HEK293 (cell line): Measurements from ENCODE around the gene RNF166.

Experiments used
- CTCF ChIA-PET: fragments of 350-600 bp; formaldehyde crosslinking; extraction: SDS; loops from one replicate; lab custom pipeline; 2021; ENCODE audit warnings: antibody characterized with exemption; lab: Yijun Ruan, JAX
- POLR2A ChIA-PET: fragments of 300-600 bp; formaldehyde crosslinking; extraction: SDS; loops from one replicate; lab custom pipeline; 2020; ENCODE audit warnings: antibody characterized with exemption, inconsistent platforms; lab: Yijun Ruan, JAX
- H3K27ac ChIP-seq: fragments of 200-500 bp; sonication (Bioruptor generic); 2 replicates; pipeline ENCODE4 v1.5.1; 2014; ENCODE audit warnings: low read depth, low read length, control low read depth, inconsistent platforms; ENCODE audit errors: extremely low read depth
- H3K36me3 ChIP-seq, 2 experiments: fragments of 200-500 bp in 1 of 2; sonication (Bioruptor generic) in 1 of 2; 1 replicate in 1 of 2; 2 replicates in 1 of 2; pipeline ENCODE4 v1.5.1; 2014 to 2017; ENCODE audit warnings: inconsistent platforms in 2 of 2, low read length in 2 of 2; ENCODE audit not compliant: control insufficient read depth in 2 of 2, insufficient read depth in 1 of 2
- H3K4me1 ChIP-seq: fragments of 200-500 bp; sonication (Bioruptor generic); 2 replicates; pipeline ENCODE4 v1.5.1; 2014; ENCODE audit warnings: mild to moderate bottlenecking, low read length, inconsistent platforms; ENCODE audit not compliant: control insufficient read depth, insufficient read depth
- H3K4me3 ChIP-seq: 2 replicates; pipeline ENCODE4 v1.5.1; 2011; ENCODE audit warnings: low read depth, mild to moderate bottlenecking, control low read depth, low read length, moderate library complexity
- H3K9me3 ChIP-seq: fragments of 200-500 bp; sonication (Bioruptor generic); 2 replicates; pipeline ENCODE4 v1.5.1; 2014; ENCODE audit warnings: low read depth, low read length, inconsistent platforms; ENCODE audit not compliant: control insufficient read depth, insufficient read depth
- GLIS2 ChIP-seq: fragments of 450-650 bp; formaldehyde crosslinking; IDR thresholded peaks from 2 replicates; pipeline ENCODE4 v1.5.1; 2016; ENCODE audit warnings: missing biosample characterization, missing genetic modification characterization
- HOXA7 ChIP-seq: sonication (generic); formaldehyde crosslinking; IDR thresholded peaks from 2 replicates; pipeline ENCODE4 v1.8.1; 2022; ENCODE audit warnings: missing genetic modification reagents, borderline replicate concordance
- IKZF3 ChIP-seq: fragments of 450-650 bp; IDR thresholded peaks from 2 replicates; pipeline ENCODE4 v1.5.0; 2018; ENCODE audit warnings: missing biosample characterization, mild to moderate bottlenecking, missing genetic modification characterization, moderate library complexity
- KLF1 ChIP-seq: fragments of 450-650 bp; formaldehyde crosslinking; IDR thresholded peaks from 2 replicates; pipeline ENCODE4 v1.5.1; 2016; ENCODE audit warnings: missing biosample characterization, missing genetic modification characterization
- KLF8 ChIP-seq: fragments of 450-650 bp; formaldehyde crosslinking; IDR thresholded peaks from 2 replicates; pipeline ENCODE4 v1.5.1; 2016; ENCODE audit warnings: missing biosample characterization, missing genetic modification characterization
- MZF1 ChIP-seq: fragments of 450-650 bp; formaldehyde crosslinking; IDR thresholded peaks from 2 replicates; pipeline ENCODE4 v1.5.1; 2017; ENCODE audit warnings: missing biosample characterization, missing genetic modification characterization, borderline replicate concordance
- REPIN1 ChIP-seq: fragments of 450-650 bp; formaldehyde crosslinking; IDR thresholded peaks from 2 replicates; pipeline ENCODE4 v1.5.1; 2017; ENCODE audit warnings: missing biosample characterization, missing genetic modification characterization, low read depth
- SCRT1 ChIP-seq: fragments of 450-650 bp; formaldehyde crosslinking; IDR thresholded peaks from 2 replicates; pipeline ENCODE4 v1.5.1; 2016; ENCODE audit warnings: missing biosample characterization, missing genetic modification characterization, borderline replicate concordance
- TRIM28 ChIP-seq: IDR thresholded peaks from 2 replicates; pipeline ENCODE4 v1.6.1; 2011; ENCODE audit warnings: low read length, control low read depth, borderline replicate concordance
- ZFHX2 ChIP-seq: fragments of 450-650 bp; formaldehyde crosslinking; conservative IDR thresholded peaks from 2 replicates; pipeline ENCODE4 v1.5.1; 2016; ENCODE audit warnings: missing biosample characterization, missing genetic modification characterization
- ZFP69B ChIP-seq: fragments of 450-650 bp; formaldehyde crosslinking; IDR thresholded peaks from 2 replicates; pipeline ENCODE4 v1.5.1; 2016; ENCODE audit warnings: missing biosample characterization, missing genetic modification characterization
- ZNF133 ChIP-seq: fragments of 450-650 bp; formaldehyde crosslinking; IDR thresholded peaks from 2 replicates; pipeline ENCODE4 v1.5.1; 2016; ENCODE audit warnings: missing biosample characterization, missing genetic modification characterization
- ZNF221 ChIP-seq: fragments of 450-650 bp; formaldehyde crosslinking; IDR thresholded peaks from 2 replicates; pipeline ENCODE4 v1.5.1; 2017; ENCODE audit warnings: missing biosample characterization, missing genetic modification characterization, borderline replicate concordance
- ZNF521 ChIP-seq: fragments of 450-650 bp; formaldehyde crosslinking; IDR thresholded peaks from 2 replicates; pipeline ENCODE4 v1.5.1; 2017; ENCODE audit warnings: missing biosample characterization, mild to moderate bottlenecking, missing genetic modification characterization
- ZNF544 ChIP-seq: fragments of 450-650 bp; formaldehyde crosslinking; IDR thresholded peaks from 2 replicates; pipeline ENCODE4 v1.5.0; 2017; ENCODE audit warnings: missing biosample characterization, missing genetic modification characterization
- ZNF561 ChIP-seq: fragments of 450-650 bp; IDR thresholded peaks from 2 replicates; pipeline ENCODE4 v1.5.1; 2018; ENCODE audit warnings: missing biosample characterization, missing genetic modification characterization, borderline replicate concordance
- ZNF830 ChIP-seq: fragments of 450-650 bp; IDR thresholded peaks from 2 replicates; pipeline ENCODE4 v1.5.0; 2018; ENCODE audit warnings: missing biosample characterization, missing genetic modification characterization, low read depth, mild to moderate bottlenecking, moderate library complexity
- ZNF843 ChIP-seq: fragments of 450-650 bp; formaldehyde crosslinking; IDR thresholded peaks from 2 replicates; pipeline ENCODE4 v1.5.1; 2016; ENCODE audit warnings: missing biosample characterization, missing genetic modification characterization
- TF ChIP-seq, protein P1 (sequence below): fragments of 450-650 bp; formaldehyde crosslinking; IDR thresholded peaks from 2 replicates; pipeline ENCODE4 v1.5.1; 2016; ENCODE audit warnings: missing biosample characterization, missing genetic modification characterization
- TF ChIP-seq, protein P2 (sequence below): fragments of 450-650 bp; formaldehyde crosslinking; IDR thresholded peaks from 2 replicates; pipeline ENCODE4 v1.5.1; 2017; ENCODE audit warnings: missing biosample characterization, missing genetic modification characterization
- TF ChIP-seq, protein P3 (sequence below): fragments of 450-650 bp; formaldehyde crosslinking; IDR thresholded peaks from 2 replicates; pipeline ENCODE4 v1.5.1; 2016; ENCODE audit warnings: missing biosample characterization, missing genetic modification characterization
- TF ChIP-seq, protein P4 (sequence below): fragments of 450-650 bp; formaldehyde crosslinking; IDR thresholded peaks from 2 replicates; pipeline ENCODE4 v1.5.1; 2016; ENCODE audit warnings: missing biosample characterization, missing genetic modification characterization
- TF ChIP-seq, protein P5 (sequence below): fragments of 450-650 bp; formaldehyde crosslinking; IDR thresholded peaks from 2 replicates; pipeline ENCODE4 v1.5.1; 2016; ENCODE audit warnings: missing biosample characterization, missing genetic modification characterization

Gene RNF166

DNA sequence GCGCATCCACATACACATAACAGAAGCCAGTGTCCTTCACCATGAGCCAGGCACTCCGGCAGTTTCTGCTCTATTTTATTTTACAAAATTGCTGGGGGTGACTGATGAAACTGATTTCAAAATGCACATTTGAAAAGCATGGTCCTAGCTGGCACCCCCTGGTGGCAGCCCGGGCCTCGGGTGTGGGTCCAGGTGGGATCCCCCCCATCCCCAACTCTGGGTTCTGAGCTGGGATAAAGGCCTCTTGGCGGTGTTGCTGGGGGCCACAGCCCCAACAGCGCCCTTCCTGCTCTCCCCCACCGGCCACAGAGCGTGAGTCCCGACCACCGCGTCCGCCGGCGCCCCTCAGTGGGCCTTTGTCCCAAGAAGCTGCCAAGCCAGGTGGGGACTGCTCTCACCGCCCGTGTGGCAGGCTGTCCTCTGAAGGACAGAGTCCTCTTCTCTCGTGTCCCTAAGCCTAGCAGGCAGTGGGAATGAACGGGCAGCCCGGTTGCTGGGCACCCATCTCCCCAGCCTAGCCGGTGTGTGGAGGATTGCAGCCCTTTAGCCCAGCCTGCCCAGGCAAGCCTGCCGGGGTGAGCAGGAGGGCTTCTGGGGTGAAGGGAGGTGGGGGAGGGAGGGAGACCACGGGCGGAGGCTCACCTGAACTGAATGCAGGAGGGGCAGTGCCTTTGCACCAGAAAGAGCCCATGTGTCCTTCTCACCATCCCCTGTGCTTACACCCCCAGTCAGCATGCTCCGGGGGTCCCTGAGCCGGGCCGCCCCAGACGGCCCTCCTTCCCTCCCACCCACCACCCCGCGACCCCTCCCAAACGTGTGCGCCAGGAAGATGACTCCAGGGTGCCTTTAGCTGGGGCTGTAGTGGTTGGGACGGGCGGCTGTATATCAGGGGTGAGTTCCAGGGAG, 20.8 kb downstream of the RNF166 start:
- H3K36me3 ChIP-seq, result no peaks in the 10 kb centered on the region
- ChIA-PET CTCF (interaction anchor here (0.7 to 1.4 kb wide), 5 partner anchors 13 to 312 kb away, joined by 3 to 4 read pairs (median 3); no protein-coding TSS in a partner anchor), POLR2A (no interaction called here)
- H3K4me1 ChIP-seq, result peaks cover 9% of the 10 kb centered on the region; the same call in 1 of the 2 replicates
- H3K4me3 ChIP-seq, result no peak overlapping the region; the same call in 1 of the 2 replicates
- no peak overlapping the region for H3K27ac ChIP-seq
- H3K9me3 ChIP-seq, result no peaks in the 10 kb centered on the region
- TF ChIP-seq ZNF843 (tag by site-specific recombination) (no peak), ZNF544 (no peak), ZNF830 (tag by site-specific recombination) (no peak), MZF1 (tag by site-specific recombination) (no peak), ZFP69B (tag by site-specific recombination) (no peak), ZNF221 (no peak), ZNF561 (no peak), IKZF3 (tag by site-specific recombination) (no peak), ZNF133 (tag by site-specific recombination) (no peak), SCRT1 (tag by site-specific recombination) (no peak), GLIS2 (tag by site-specific recombination) (peak; percentile 47; the same call in 1 of the 2 replicates), ZFHX2 (tag by site-specific recombination) (no peak), HOXA7 (CRISPR knock-in tag) (no peak), TRIM28 (no peak), REPIN1 (tag by site-specific recombination) (no peak), KLF1 (no peak), ZNF521 (tag by site-specific recombination) (no peak), KLF8 (tag by site-specific recombination) (no peak)
- TF ChIP-seq, protein P1, sequence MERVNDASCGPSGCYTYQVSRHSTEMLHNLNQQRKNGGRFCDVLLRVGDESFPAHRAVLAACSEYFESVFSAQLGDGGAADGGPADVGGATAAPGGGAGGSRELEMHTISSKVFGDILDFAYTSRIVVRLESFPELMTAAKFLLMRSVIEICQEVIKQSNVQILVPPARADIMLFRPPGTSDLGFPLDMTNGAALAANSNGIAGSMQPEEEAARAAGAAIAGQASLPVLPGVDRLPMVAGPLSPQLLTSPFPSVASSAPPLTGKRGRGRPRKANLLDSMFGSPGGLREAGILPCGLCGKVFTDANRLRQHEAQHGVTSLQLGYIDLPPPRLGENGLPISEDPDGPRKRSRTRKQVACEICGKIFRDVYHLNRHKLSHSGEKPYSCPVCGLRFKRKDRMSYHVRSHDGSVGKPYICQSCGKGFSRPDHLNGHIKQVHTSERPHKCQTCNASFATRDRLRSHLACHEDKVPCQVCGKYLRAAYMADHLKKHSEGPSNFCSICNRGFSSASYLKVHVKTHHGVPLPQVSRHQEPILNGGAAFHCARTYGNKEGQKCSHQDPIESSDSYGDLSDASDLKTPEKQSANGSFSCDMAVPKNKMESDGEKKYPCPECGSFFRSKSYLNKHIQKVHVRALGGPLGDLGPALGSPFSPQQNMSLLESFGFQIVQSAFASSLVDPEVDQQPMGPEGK (tag by site-specific recombination), result no peak; the same call in 1 of the 2 replicates
- TF ChIP-seq, protein P2, sequence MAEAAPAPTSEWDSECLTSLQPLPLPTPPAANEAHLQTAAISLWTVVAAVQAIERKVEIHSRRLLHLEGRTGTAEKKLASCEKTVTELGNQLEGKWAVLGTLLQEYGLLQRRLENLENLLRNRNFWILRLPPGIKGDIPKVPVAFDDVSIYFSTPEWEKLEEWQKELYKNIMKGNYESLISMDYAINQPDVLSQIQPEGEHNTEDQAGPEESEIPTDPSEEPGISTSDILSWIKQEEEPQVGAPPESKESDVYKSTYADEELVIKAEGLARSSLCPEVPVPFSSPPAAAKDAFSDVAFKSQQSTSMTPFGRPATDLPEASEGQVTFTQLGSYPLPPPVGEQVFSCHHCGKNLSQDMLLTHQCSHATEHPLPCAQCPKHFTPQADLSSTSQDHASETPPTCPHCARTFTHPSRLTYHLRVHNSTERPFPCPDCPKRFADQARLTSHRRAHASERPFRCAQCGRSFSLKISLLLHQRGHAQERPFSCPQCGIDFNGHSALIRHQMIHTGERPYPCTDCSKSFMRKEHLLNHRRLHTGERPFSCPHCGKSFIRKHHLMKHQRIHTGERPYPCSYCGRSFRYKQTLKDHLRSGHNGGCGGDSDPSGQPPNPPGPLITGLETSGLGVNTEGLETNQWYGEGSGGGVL (tag by site-specific recombination), result 0 out of 2 replicates have a peak, but pooled peaks have one; percentile 14
- TF ChIP-seq, protein P3, sequence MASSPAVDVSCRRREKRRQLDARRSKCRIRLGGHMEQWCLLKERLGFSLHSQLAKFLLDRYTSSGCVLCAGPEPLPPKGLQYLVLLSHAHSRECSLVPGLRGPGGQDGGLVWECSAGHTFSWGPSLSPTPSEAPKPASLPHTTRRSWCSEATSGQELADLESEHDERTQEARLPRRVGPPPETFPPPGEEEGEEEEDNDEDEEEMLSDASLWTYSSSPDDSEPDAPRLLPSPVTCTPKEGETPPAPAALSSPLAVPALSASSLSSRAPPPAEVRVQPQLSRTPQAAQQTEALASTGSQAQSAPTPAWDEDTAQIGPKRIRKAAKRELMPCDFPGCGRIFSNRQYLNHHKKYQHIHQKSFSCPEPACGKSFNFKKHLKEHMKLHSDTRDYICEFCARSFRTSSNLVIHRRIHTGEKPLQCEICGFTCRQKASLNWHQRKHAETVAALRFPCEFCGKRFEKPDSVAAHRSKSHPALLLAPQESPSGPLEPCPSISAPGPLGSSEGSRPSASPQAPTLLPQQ, result peak; percentile 25; the same call in 1 of the 2 replicates
- TF ChIP-seq, protein P4, sequence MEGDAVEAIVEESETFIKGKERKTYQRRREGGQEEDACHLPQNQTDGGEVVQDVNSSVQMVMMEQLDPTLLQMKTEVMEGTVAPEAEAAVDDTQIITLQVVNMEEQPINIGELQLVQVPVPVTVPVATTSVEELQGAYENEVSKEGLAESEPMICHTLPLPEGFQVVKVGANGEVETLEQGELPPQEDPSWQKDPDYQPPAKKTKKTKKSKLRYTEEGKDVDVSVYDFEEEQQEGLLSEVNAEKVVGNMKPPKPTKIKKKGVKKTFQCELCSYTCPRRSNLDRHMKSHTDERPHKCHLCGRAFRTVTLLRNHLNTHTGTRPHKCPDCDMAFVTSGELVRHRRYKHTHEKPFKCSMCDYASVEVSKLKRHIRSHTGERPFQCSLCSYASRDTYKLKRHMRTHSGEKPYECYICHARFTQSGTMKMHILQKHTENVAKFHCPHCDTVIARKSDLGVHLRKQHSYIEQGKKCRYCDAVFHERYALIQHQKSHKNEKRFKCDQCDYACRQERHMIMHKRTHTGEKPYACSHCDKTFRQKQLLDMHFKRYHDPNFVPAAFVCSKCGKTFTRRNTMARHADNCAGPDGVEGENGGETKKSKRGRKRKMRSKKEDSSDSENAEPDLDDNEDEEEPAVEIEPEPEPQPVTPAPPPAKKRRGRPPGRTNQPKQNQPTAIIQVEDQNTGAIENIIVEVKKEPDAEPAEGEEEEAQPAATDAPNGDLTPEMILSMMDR (tag by site-specific recombination), result peak; percentile 84
- TF ChIP-seq, protein P5, sequence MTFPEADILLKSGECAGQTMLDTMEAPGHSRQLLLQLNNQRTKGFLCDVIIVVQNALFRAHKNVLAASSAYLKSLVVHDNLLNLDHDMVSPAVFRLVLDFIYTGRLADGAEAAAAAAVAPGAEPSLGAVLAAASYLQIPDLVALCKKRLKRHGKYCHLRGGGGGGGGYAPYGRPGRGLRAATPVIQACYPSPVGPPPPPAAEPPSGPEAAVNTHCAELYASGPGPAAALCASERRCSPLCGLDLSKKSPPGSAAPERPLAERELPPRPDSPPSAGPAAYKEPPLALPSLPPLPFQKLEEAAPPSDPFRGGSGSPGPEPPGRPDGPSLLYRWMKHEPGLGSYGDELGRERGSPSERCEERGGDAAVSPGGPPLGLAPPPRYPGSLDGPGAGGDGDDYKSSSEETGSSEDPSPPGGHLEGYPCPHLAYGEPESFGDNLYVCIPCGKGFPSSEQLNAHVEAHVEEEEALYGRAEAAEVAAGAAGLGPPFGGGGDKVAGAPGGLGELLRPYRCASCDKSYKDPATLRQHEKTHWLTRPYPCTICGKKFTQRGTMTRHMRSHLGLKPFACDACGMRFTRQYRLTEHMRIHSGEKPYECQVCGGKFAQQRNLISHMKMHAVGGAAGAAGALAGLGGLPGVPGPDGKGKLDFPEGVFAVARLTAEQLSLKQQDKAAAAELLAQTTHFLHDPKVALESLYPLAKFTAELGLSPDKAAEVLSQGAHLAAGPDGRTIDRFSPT, result no peak
